ENCODE data around the gene PITPNB.

DNA sequence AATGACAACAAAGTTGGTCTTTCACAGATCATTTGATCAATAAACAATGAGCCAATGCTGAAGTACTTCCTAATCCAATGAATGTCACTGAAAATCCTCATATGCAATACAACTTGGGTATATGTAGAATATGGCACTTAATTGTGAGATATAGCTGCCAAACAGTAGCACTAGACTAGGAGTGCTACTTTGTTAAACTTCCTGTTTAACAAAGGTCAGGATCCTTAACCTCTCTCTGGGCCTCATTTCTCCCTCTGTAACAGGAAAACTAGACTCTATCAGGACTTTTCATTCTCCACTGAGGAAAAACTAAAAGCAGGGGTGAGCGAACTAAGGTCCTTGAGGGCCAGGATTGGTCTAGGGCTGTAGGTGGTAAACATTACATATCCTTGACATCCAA, 56.1 kb downstream of the PITPNB start:
- TF ChIP-seq, protein P1, sequence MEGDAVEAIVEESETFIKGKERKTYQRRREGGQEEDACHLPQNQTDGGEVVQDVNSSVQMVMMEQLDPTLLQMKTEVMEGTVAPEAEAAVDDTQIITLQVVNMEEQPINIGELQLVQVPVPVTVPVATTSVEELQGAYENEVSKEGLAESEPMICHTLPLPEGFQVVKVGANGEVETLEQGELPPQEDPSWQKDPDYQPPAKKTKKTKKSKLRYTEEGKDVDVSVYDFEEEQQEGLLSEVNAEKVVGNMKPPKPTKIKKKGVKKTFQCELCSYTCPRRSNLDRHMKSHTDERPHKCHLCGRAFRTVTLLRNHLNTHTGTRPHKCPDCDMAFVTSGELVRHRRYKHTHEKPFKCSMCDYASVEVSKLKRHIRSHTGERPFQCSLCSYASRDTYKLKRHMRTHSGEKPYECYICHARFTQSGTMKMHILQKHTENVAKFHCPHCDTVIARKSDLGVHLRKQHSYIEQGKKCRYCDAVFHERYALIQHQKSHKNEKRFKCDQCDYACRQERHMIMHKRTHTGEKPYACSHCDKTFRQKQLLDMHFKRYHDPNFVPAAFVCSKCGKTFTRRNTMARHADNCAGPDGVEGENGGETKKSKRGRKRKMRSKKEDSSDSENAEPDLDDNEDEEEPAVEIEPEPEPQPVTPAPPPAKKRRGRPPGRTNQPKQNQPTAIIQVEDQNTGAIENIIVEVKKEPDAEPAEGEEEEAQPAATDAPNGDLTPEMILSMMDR (conservative IDR thresholded peaks at IDR 0.05), result no peak
- TF ChIP-seq ZFX (IDR thresholded peaks at IDR 0.05), result no peak
